ENCODE results near the gene RBMS2. TPM values are rescaled to one million over a fixed set of nuclear protein-coding genes. Genes with fewer than 3 reads are reported as not detected.
"Not testable (repeated sequence)": the region's sequence is repeated elsewhere in the genome, so short reads cannot be mapped to it uniquely, and the experiment has no call there.

The RBMS2 gene
- total RNA-seq, 3 donors from 2014 or later (not counting 1 experiment from before 2014, with no cell fraction given): 10.8 to 16.5 (median 15.6) TPM

GRCh38 chr12:56574210-56574609, 52.6 kb downstream of the RBMS2 start:
- ATAC-seq: no peak
- no peaks in the 10 kb centered on the region for H3K4me1 ChIP-seq (ENCODE audit: control insufficient read depth, insufficient read depth, low read length)
- Mint-ChIP-seq H3K36me3 (no peaks in the 10 kb centered on the region), H3K9me3 (no peaks in the 10 kb centered on the region), H3K4me1 (no peaks in the 10 kb centered on the region), H3K27me3 (ENCODE audit: low read depth in 2 of 2) (no peaks in the 10 kb centered on the region), H3K4me3 (no peak overlapping the region), H3K27ac (no peak overlapping the region)
- no peaks in the 10 kb centered on the region for H3K9me3 ChIP-seq (ENCODE audit: control insufficient read depth, insufficient read depth, low read length)
- no peaks in the 10 kb centered on the region for H3K36me3 ChIP-seq (ENCODE audit: control insufficient read depth, insufficient read depth, low read length)
- H3K27me3 ChIP-seq (ENCODE audit: control insufficient read depth, insufficient read depth, low read length): no peaks in the 10 kb centered on the region
- WGBS (ENCODE audit: insufficient coverage): no CpG with 5 or more reads among the region's 2 CpGs
- DNase-seq: no peak
- intact Hi-C loops (cut with micrococcal nuclease): no loop called here
- no peak overlapping the region for H3K4me3 ChIP-seq (ENCODE audit: low read length)
- no peak overlapping the region for H3K27ac ChIP-seq (ENCODE audit: low read length)
- TF ChIP-seq, protein P1, sequence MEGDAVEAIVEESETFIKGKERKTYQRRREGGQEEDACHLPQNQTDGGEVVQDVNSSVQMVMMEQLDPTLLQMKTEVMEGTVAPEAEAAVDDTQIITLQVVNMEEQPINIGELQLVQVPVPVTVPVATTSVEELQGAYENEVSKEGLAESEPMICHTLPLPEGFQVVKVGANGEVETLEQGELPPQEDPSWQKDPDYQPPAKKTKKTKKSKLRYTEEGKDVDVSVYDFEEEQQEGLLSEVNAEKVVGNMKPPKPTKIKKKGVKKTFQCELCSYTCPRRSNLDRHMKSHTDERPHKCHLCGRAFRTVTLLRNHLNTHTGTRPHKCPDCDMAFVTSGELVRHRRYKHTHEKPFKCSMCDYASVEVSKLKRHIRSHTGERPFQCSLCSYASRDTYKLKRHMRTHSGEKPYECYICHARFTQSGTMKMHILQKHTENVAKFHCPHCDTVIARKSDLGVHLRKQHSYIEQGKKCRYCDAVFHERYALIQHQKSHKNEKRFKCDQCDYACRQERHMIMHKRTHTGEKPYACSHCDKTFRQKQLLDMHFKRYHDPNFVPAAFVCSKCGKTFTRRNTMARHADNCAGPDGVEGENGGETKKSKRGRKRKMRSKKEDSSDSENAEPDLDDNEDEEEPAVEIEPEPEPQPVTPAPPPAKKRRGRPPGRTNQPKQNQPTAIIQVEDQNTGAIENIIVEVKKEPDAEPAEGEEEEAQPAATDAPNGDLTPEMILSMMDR (IDR thresholded peaks at IDR 0.05): no peak

GRCh38 chr12:56577248-56577647, 55.6 kb downstream of the RBMS2 start:
- H3K9me3 ChIP-seq (ENCODE audit: control insufficient read depth, insufficient read depth, low read length); DNase-seq; H3K27ac ChIP-seq (ENCODE audit: low read length); H3K9me3 Mint-ChIP-seq; H3K27me3 ChIP-seq (ENCODE audit: control insufficient read depth, insufficient read depth, low read length); H3K4me3 ChIP-seq (ENCODE audit: low read length); H3K27me3 Mint-ChIP-seq (ENCODE audit: low read depth in 2 of 2); H3K4me3 Mint-ChIP-seq; intact Hi-C loops (cut with micrococcal nuclease); H3K27ac Mint-ChIP-seq; ATAC-seq; H3K36me3 ChIP-seq (ENCODE audit: control insufficient read depth, insufficient read depth, low read length); H3K36me3 Mint-ChIP-seq: not testable (repeated sequence)
- WGBS (ENCODE audit: insufficient coverage): 94% methylated on average over 5 of the region's 7 CpGs
- H3K4me1 Mint-ChIP-seq: peaks cover 13 to 16% of the 10 kb centered on the region in 2 donors
- H3K4me1 ChIP-seq (ENCODE audit: control insufficient read depth, insufficient read depth, low read length): peaks cover 11% of the 10 kb centered on the region

DNA sequence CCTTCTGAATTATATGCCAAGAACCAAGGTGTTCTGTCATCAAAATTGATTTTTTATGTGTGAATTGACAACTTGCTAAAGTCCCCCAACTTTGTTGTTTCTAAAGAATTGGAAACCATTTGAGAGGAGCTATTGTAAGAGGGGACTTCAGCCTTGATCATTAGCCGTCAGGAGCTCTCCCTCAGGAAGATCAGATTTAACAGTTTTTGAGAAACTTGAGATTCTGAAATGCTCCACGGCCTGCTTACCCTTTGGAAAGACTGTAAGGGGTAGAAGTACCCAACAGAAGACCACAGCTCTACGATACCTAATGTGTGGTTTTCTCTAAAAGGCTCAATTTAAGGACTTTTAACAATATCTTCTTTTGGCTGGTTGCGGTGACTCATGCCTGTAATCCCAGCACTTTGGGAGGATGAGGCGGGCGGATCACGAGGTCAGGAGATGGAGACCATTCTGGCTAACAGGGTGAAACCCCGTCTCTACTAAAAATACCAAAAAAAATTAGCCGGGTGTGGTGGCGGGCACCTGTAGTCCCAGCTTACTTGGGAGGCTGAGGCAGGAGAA, 57.4 kb downstream of the RBMS2 start:
- peaks cover 11% of the 10 kb centered on the region for H3K4me1 ChIP-seq (ENCODE audit: control insufficient read depth, insufficient read depth, low read length)
- intact Hi-C loops (cut with micrococcal nuclease): no loop called here
- peaks cover 13 to 18% of the 10 kb centered on the region in 2 donors for H3K4me1 Mint-ChIP-seq

GRCh38 chr12:56581418-56582145, 60.0 kb downstream of the RBMS2 start:
- no peaks in the 10 kb centered on the region for H3K9me3 ChIP-seq (ENCODE audit: control insufficient read depth, insufficient read depth, low read length)
- H3K27ac Mint-ChIP-seq: peak overlapping the region; percentile 52 to 85
- DNase-seq: peak in 1 of 2 donors; percentile 59
- no peaks in the 10 kb centered on the region for H3K9me3 Mint-ChIP-seq
- H3K27me3 ChIP-seq (ENCODE audit: control insufficient read depth, insufficient read depth, low read length): no peaks in the 10 kb centered on the region
- TF ChIP-seq, protein P1 (IDR thresholded peaks at IDR 0.05): no peak
- intact Hi-C loops (cut with micrococcal nuclease): no loop called here
- H3K4me1 ChIP-seq (ENCODE audit: control insufficient read depth, insufficient read depth, low read length): peaks cover 11% of the 10 kb centered on the region
- H3K36me3 ChIP-seq (ENCODE audit: control insufficient read depth, insufficient read depth, low read length): no peaks in the 10 kb centered on the region
- H3K27ac ChIP-seq (ENCODE audit: low read length): peak overlapping the region; percentile 50
- no peaks in the 10 kb centered on the region for H3K27me3 Mint-ChIP-seq (ENCODE audit: low read depth in 2 of 2)
- H3K4me3 ChIP-seq (ENCODE audit: low read length): no peak overlapping the region
- peak; percentile 77 to 87 (median 83) for ATAC-seq
- 73% methylated on average over 10 of the region's 10 CpGs for WGBS (ENCODE audit: insufficient coverage)
- H3K36me3 Mint-ChIP-seq: no peaks in the 10 kb centered on the region
- peak overlapping the region; percentile 37 for H3K4me3 Mint-ChIP-seq
- peaks cover 13 to 18% of the 10 kb centered on the region in 2 donors for H3K4me1 Mint-ChIP-seq

More for the DNA sequence above, 57.4 kb downstream of the RBMS2 start:
- H3K27me3 ChIP-seq (ENCODE audit: control insufficient read depth, insufficient read depth, low read length): no peaks in the 10 kb centered on the region
- Mint-ChIP-seq H3K9me3 (no peaks in the 10 kb centered on the region), H3K27me3 (ENCODE audit: low read depth in 2 of 2) (no peaks in the 10 kb centered on the region), H3K27ac (no peak overlapping the region), H3K36me3 (no peaks in the 10 kb centered on the region), H3K4me3 (no peak overlapping the region)
- no peak overlapping the region for H3K4me3 ChIP-seq (ENCODE audit: low read length)
- H3K27ac ChIP-seq (ENCODE audit: low read length): no peak overlapping the region
- TF ChIP-seq, protein P1 (IDR thresholded peaks at IDR 0.05): no peak
- WGBS (ENCODE audit: insufficient coverage): 97% methylated on average over 9 of the region's 10 CpGs
- DNase-seq (no peak), ATAC-seq (no peak)
- no peaks in the 10 kb centered on the region for H3K36me3 ChIP-seq (ENCODE audit: control insufficient read depth, insufficient read depth, low read length)
- no peaks in the 10 kb centered on the region for H3K9me3 ChIP-seq (ENCODE audit: control insufficient read depth, insufficient read depth, low read length)

Measured in natural killer cell (primary cell).